Parathyroid adenoma (tissue), 2 donors: ENCODE results near the gene MARCHF6.

Experiments
- H2AFZ ChIP-seq: fragments of 300-600 bp; sonication (generic); one replicate; pipeline ENCODE4 v1.7.0; 2017; ENCODE audit warnings: antibody characterized with exemption, mild to moderate bottlenecking
- H3K27ac ChIP-seq: fragments of 300-600 bp; sonication (generic); one replicate; pipeline ENCODE4 v1.7.0; 2017
- H3K27me3 ChIP-seq: fragments of 300-600 bp; sonication (generic); one replicate; pipeline ENCODE4 v1.7.0; 2017; ENCODE audit warnings: low read length; ENCODE audit not compliant: control insufficient read depth, insufficient read depth
- H3K36me3 ChIP-seq: fragments of 300-600 bp; sonication (generic); one replicate; pipeline ENCODE4 v1.7.0; 2017; ENCODE audit warnings: low read length; ENCODE audit not compliant: control insufficient read depth, insufficient read depth
- H3K4me1 ChIP-seq: fragments of 300-600 bp; sonication (generic); one replicate; pipeline ENCODE4 v1.7.0; 2017; ENCODE audit warnings: control low read depth
- H3K4me2 ChIP-seq: fragments of 300-600 bp; sonication (generic); one replicate; pipeline ENCODE4 v1.7.0; 2017; ENCODE audit warnings: low read length
- H3K4me3 ChIP-seq: fragments of 300-600 bp; sonication (generic); one replicate; pipeline ENCODE4 v1.7.0; 2017; ENCODE audit warnings: low read depth, low read length
- H3K79me2 ChIP-seq: fragments of 300-600 bp; sonication (generic); one replicate; pipeline ENCODE4 v1.7.0; 2017; ENCODE audit warnings: control low read depth
- H3K9ac ChIP-seq: fragments of 300-600 bp; sonication (generic); one replicate; pipeline ENCODE4 v1.7.0; 2017; ENCODE audit warnings: mild to moderate bottlenecking
- H3K9me3 ChIP-seq: fragments of 300-600 bp; sonication (generic); one replicate; pipeline ENCODE4 v1.7.0; 2017; ENCODE audit warnings: low read length; ENCODE audit not compliant: control insufficient read depth
- CTCF ChIP-seq: fragments of 300-600 bp; sonication (generic); IDR thresholded peaks from one replicate; pipeline ENCODE4 v1.7.0; 2017; ENCODE audit warnings: antibody characterized with exemption, mild to moderate bottlenecking
- donor health status: primary hyperparathyroidism.

MARCHF6 gene

DNA sequence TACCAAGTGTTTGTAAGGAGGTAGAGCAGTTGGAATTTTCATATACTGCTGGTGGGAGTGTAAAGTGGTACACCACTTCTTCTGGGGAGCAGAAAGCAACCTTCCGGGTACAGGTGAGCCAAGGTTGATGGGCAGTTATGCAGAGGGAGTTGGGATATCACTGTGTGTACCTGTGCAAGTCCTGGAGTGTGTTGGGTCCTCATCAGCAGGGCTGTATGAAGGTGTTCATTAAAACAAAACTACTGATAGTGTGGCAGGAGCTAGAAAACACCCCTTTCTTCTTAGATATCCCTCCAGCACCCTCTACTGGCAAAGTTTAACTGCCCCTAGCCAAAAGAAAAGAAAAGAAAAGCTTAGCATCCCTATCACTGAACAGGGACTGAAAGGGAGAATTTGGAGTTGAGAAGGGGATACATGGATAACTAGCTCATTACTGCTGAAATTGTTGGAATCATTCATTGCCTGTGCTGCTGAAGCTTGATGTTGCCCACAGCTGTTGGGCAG is 10.7 kb downstream of the MARCHF6 start:
- Histone ChIP-seq H3K36me3 (no peaks in the 10 kb centered on the region), H3K79me2 (peaks cover 64% of the 10 kb centered on the region), H3K4me1 (peaks cover 10% of the 10 kb centered on the region), H3K4me3 (no peak overlapping the region), H3K27me3 (no peaks in the 10 kb centered on the region), H3K27ac (no peak overlapping the region), H3K9ac (no peak overlapping the region), H3K9me3 (no peaks in the 10 kb centered on the region), H2AFZ (no peak overlapping the region), H3K4me2 (no peak overlapping the region)
- TF ChIP-seq CTCF = peak; percentile 47

DNA sequence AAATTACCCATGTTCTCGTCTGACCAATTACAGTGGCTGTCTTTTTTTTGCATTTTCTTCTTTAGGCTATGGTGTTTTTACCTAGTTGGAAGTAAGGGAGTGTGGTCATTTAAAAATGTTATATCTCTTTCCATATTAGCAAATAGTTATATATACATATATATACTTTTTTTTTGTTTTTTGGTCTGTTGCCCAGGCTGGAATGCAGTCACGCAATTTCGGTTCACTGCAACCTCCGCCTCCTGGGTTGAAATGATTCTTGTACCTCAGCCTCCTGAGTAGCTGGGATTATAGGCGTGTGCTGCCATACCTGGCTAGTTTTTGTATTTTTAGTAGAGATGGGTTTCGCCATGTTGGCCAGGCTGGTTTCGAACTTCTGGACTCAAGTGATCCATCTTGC is 12.3 kb downstream of the MARCHF6 start:
- Histone ChIP-seq H3K79me2 (peaks cover 58% of the 10 kb centered on the region), H3K4me2 (no peak overlapping the region), H3K4me3 (no peak overlapping the region), H3K27ac (no peak overlapping the region), H3K9me3 (no peaks in the 10 kb centered on the region), H3K36me3 (no peaks in the 10 kb centered on the region), H2AFZ (no peak overlapping the region), H3K27me3 (no peaks in the 10 kb centered on the region), H3K9ac (no peak overlapping the region), H3K4me1 (peaks cover 10% of the 10 kb centered on the region)
- no peak for TF ChIP-seq CTCF

- no peak overlapping the region for H3K27ac ChIP-seq
- no peak for TF ChIP-seq CTCF
- no peaks in the 10 kb centered on the region for H3K27me3 ChIP-seq
- no peak overlapping the region for H3K9ac ChIP-seq
- peak overlapping the region; percentile 8 for H3K4me2 ChIP-seq
- no peaks in the 10 kb centered on the region for H3K9me3 ChIP-seq
- no peaks in the 10 kb centered on the region for H3K36me3 ChIP-seq
- peaks cover 10% of the 10 kb centered on the region for H3K4me1 ChIP-seq
- no peak overlapping the region for H2AFZ ChIP-seq
- H3K4me3 ChIP-seq = no peak overlapping the region
- H3K79me2 ChIP-seq = peaks cover 59% of the 10 kb centered on the region
Measured at GRCh38 chr5:10366310-10367272, 13.1 kb downstream of the MARCHF6 start.

DNA sequence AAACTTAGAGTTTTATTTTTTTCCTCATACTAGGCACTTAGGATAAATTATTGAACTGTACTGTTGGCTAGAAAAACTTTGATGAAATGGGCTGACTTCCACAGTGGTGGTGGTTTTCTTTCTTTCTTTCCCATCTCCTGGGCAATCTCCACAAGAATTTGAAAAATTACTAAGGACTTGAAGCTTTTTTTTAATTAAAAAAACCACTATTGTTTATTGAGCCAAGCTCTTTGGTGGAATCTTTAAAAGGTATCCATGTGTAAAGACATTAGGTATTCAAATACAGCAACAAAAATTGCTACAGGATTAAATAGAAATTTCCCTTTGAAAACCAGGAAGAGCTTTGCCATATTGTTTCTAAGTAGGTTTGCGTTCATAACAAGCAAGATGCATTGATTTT is 14.1 kb downstream of the MARCHF6 start:
- Histone ChIP-seq H3K79me2 (peaks cover 64% of the 10 kb centered on the region), H3K4me1 (peaks cover 12% of the 10 kb centered on the region), H3K9me3 (no peaks in the 10 kb centered on the region), H3K27me3 (no peaks in the 10 kb centered on the region), H2AFZ (no peak overlapping the region), H3K36me3 (no peaks in the 10 kb centered on the region), H3K4me3 (no peak overlapping the region), H3K4me2 (no peak overlapping the region), H3K9ac (no peak overlapping the region), H3K27ac (no peak overlapping the region)
- TF ChIP-seq CTCF = no peak
